Measurements from ENCODE around the gene MIGA2.

DNA sequence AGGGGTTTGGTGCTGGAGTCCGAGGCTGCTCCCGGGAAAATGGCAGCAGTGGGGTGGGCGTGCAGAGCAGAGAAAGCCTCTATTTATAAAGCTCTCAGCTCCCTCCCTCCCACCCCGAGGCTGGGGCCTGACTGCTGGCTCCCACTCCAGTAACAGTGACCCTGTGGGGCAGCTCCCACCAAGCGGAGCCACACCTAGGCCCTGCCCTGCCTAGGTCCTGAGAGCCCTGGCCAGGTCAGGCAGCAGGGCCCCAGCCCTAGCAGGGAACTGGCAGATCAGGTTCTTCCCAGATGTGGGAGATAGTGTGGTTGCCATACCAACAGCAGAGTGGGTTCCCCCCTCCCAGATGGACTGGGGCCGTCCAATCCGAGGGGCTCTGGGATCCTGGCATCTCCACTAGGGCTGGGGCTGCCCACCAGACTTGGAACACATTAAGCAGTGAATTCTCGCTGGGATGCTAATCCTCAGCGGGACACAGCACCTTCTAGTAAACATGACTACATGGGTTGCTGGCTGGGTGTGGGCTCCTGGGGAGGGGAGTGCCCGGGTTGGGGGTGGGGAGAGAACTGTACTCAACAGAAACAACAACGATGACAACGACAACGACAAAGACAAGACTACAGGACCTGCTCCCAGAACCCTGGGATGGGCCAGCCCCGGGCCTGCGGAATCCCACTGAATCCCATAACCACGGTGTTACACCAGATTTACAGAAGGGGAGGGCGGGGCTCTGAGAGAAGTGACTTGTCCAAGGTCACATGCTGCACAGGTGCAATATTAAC is 9.8 kb upstream of the MIGA2 start:
- no peak for TF ChIP-seq CTCF (conservative IDR thresholded peaks at IDR 0.05; ENCODE audit: low read length)
- no peak for TF ChIP-seq EZH2phosphoT487 (IDR thresholded peaks at IDR 0.05; ENCODE audit: borderline replicate concordance, low read depth, low read length)

Data from OCI-LY7 (cell line).